HEK293 (cell line): ENCODE measurements around the gene IRAK3.
"Not testable (repeated sequence)": the region's sequence is repeated elsewhere in the genome, so short reads cannot be mapped to it uniquely, and the experiment has no call there.

Source experiments
- KLF9 ChIP-seq: fragments of 450-650 bp; formaldehyde crosslinking; IDR thresholded peaks from 2 replicates; pipeline ENCODE4 v1.5.1; 2016; ENCODE audit warnings: missing biosample characterization, missing genetic modification characterization, low read depth
- PBX3 ChIP-seq: sonication (generic); formaldehyde crosslinking; IDR thresholded peaks from 2 replicates; pipeline ENCODE4 v1.8.1; 2022; ENCODE audit warnings: mild to moderate bottlenecking, moderate library complexity, missing genetic modification reagents
- ZBTB20 ChIP-seq: fragments of 450-650 bp; formaldehyde crosslinking; IDR thresholded peaks from 2 replicates; pipeline ENCODE4 v1.5.1; 2016; ENCODE audit warnings: missing biosample characterization, missing genetic modification characterization
- ZNF114 ChIP-seq: fragments of 450-650 bp; formaldehyde crosslinking; IDR thresholded peaks from 2 replicates; pipeline ENCODE4 v1.5.0; 2017; ENCODE audit warnings: missing biosample characterization, missing genetic modification characterization
- ZNF24 ChIP-seq: fragments of 450-650 bp; formaldehyde crosslinking; IDR thresholded peaks from 2 replicates; pipeline ENCODE4 v1.5.1; 2016; ENCODE audit warnings: missing biosample characterization, missing genetic modification characterization
- ZSCAN23 ChIP-seq: fragments of 450-650 bp; formaldehyde crosslinking; IDR thresholded peaks from 2 replicates; pipeline ENCODE4 v1.5.1; 2016; ENCODE audit warnings: missing biosample characterization, missing genetic modification characterization
- TF ChIP-seq, protein P1 (sequence below): fragments of 450-650 bp; formaldehyde crosslinking; IDR thresholded peaks from 2 replicates; pipeline ENCODE4 v1.5.1; 2016; ENCODE audit warnings: missing biosample characterization, missing genetic modification characterization

- TF ChIP-seq PBX3 (CRISPR knock-in tag), result 0 out of 2 replicates have a peak, but pooled peaks have one; percentile 17
- not testable (repeated sequence) for TF ChIP-seq ZNF24 (tag by site-specific recombination); ZSCAN23 (tag by site-specific recombination); KLF9; ZNF114 (tag by site-specific recombination); ZBTB20
- TF ChIP-seq, protein P1, sequence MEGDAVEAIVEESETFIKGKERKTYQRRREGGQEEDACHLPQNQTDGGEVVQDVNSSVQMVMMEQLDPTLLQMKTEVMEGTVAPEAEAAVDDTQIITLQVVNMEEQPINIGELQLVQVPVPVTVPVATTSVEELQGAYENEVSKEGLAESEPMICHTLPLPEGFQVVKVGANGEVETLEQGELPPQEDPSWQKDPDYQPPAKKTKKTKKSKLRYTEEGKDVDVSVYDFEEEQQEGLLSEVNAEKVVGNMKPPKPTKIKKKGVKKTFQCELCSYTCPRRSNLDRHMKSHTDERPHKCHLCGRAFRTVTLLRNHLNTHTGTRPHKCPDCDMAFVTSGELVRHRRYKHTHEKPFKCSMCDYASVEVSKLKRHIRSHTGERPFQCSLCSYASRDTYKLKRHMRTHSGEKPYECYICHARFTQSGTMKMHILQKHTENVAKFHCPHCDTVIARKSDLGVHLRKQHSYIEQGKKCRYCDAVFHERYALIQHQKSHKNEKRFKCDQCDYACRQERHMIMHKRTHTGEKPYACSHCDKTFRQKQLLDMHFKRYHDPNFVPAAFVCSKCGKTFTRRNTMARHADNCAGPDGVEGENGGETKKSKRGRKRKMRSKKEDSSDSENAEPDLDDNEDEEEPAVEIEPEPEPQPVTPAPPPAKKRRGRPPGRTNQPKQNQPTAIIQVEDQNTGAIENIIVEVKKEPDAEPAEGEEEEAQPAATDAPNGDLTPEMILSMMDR (tag by site-specific recombination), result not testable (repeated sequence)
Measured at GRCh38 chr12:66234773-66235625, 46.0 kb downstream of the IRAK3 start.
